Ishikawa (cell line): ENCODE results near the gene UNC5B.

Experiments used
- CREB1 ChIP-seq: IDR thresholded peaks from 2 replicates; pipeline ENCODE4 v1.6.1; 2012; ENCODE audit warnings: low read depth
- EP300 ChIP-seq: IDR thresholded peaks from 2 replicates; pipeline ENCODE4 v1.6.1; 2012; ENCODE audit warnings: borderline replicate concordance
- RAD21 ChIP-seq: IDR thresholded peaks from 2 replicates; pipeline ENCODE4 v1.6.1; 2012; ENCODE audit warnings: low read depth
- TF ChIP-seq, protein P1 (sequence below): IDR thresholded peaks from 2 replicates; pipeline ENCODE4 v1.6.1; 2012

DNA sequence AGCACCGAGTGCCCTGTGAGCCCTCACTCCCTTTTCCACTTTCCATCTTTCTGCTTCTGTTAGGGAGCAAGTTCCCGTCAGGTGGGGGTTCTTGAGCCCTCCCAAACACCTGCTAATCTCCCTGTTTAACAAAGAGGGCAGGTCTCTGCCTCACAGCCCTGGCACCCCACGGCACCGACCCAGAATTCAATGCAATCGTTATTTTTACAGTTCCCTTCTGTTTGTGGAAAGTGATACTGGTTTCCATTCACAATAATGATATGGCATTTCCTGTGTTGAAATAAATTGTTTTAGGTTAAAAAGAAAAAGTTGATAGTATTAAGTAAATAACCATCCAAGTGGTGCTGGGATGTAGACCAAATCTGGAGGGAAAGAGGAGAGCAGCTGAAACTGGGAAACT, 67.8 kb downstream of the UNC5B start:
- TF ChIP-seq EP300 (no peak), CREB1 (no peak), RAD21 (no peak)
- TF ChIP-seq, protein P1, sequence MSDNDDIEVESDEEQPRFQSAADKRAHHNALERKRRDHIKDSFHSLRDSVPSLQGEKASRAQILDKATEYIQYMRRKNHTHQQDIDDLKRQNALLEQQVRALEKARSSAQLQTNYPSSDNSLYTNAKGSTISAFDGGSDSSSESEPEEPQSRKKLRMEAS: no peak
